ENCODE measurements around the gene ATP5F1B. TPM values are rescaled to one million over a fixed set of nuclear protein-coding genes. Genes with fewer than 3 reads are reported as not detected.

ATP5F1B gene
- total and polyA plus RNA-seq, 2 of the 13 experiments (the other 11 are each of a cell fraction or from before 2014, with no cell fraction given): 1,051 to 1,180 TPM

GRCh38 chr12:56631790-56632700 is 13.7 kb downstream of the ATP5F1B start (continued):
- TF ChIP-seq FOXK1 (CRISPR knock-in tag; IDR thresholded peaks at IDR 0.05; ENCODE audit: borderline replicate concordance, low read depth) (no peak), ZIK1 (CRISPR knock-in tag; IDR thresholded peaks at IDR 0.05; ENCODE audit: borderline replicate concordance, low read depth) (no peak), HOXA9 (CRISPR knock-in tag; IDR thresholded peaks at IDR 0.05; ENCODE audit: borderline replicate concordance) (no peak), TGIF2 (CRISPR knock-in tag; IDR thresholded peaks at IDR 0.05) (no peak), GLMP (CRISPR knock-in tag; IDR thresholded peaks at IDR 0.05; ENCODE audit: borderline replicate concordance) (no peak), CSRNP1 (CRISPR knock-in tag; IDR thresholded peaks at IDR 0.05) (no peak), FIP1L1 (IDR thresholded peaks at IDR 0.05; ENCODE audit: borderline replicate concordance, insufficient read depth, low read depth, low read length) (no peak), ZNF292 (CRISPR knock-in tag; IDR thresholded peaks at IDR 0.05; ENCODE audit: borderline replicate concordance, low read depth) (no peak), ZMAT3 (CRISPR knock-in tag; conservative IDR thresholded peaks at IDR 0.05) (no peak), ARNT (IDR thresholded peaks at IDR 0.05) (no peak), HOXD1 (CRISPR knock-in tag; IDR thresholded peaks at IDR 0.05) (no peak), DZIP1 (CRISPR knock-in tag; IDR thresholded peaks at IDR 0.05) (no peak), MAZ (IDR thresholded peaks at IDR 0.05; ENCODE audit: borderline replicate concordance, low read depth, low read length) (no peak), MAZ (CRISPR knock-in tag; IDR thresholded peaks at IDR 0.05; ENCODE audit: low read depth) (peak; percentile 34; the same call in 1 of the 2 replicates), ZNF530 (CRISPR knock-in tag; IDR thresholded peaks at IDR 0.05; ENCODE audit: low read depth) (no peak), CHD4 (IDR thresholded peaks at IDR 0.05; ENCODE audit: borderline replicate concordance, low read length) (no peak), ARNT2 (CRISPR knock-in tag; IDR thresholded peaks at IDR 0.05; ENCODE audit: low read depth) (no peak), ARHGAP35 (CRISPR knock-in tag; IDR thresholded peaks at IDR 0.05; ENCODE audit: borderline replicate concordance) (no peak), RARG (CRISPR knock-in tag; IDR thresholded peaks at IDR 0.05; ENCODE audit: low read depth) (no peak), ZNF274 (CRISPR knock-in tag; IDR thresholded peaks at IDR 0.05) (0 out of 2 replicates have a peak, but pooled peaks have one; percentile 20), U2AF1 (optimal IDR thresholded peaks at IDR 0.05; ENCODE audit: low read depth, low read length) (no peak), FOXO4 (CRISPR knock-in tag; conservative IDR thresholded peaks at IDR 0.05) (no peak)

All from HepG2 (cell line).